Body of pancreas (tissue), 4 donors: ENCODE data around the gene TSPEAR. TPM values are rescaled to one million over a fixed set of nuclear protein-coding genes. Genes with fewer than 3 reads are reported as not detected.

Source experiments
- ATAC-seq: fragments of 150-250 bp; one replicate; pipeline ENCODE4 v1.9.1; 2016
- DNase-seq, 4 donors: peaks; one replicate each; pipeline ENCODE4 v3.0.0-alpha.2; 2019
- H3K27ac ChIP-seq, 4 donors: fragments of 200-600 bp; sonication (generic); 1 replicate in 3 of 4; 2 replicates in 1 of 4; pipeline versions ENCODE4 v1.5.1 to v1.6.1; 2016 to 2019; ENCODE audit warnings: mild to moderate bottlenecking in 1 of 4, mixed read lengths in 1 of 4, moderate library complexity in 1 of 4
- H3K27me3 ChIP-seq, 2 donors: fragments of 200-600 bp; sonication (generic); one replicate each; pipeline ENCODE4 v1.6.0; 2016; ENCODE audit warnings: mild to moderate bottlenecking in 1 of 2
- H3K36me3 ChIP-seq, 2 donors: fragments of 200-600 bp; sonication (generic); replicated peaks in 1 of 2; 2 replicates each; pipeline ENCODE4 v1.5.1; 2016; ENCODE audit warnings: low read depth in 2 of 2; ENCODE audit not compliant: insufficient read depth in 1 of 2
- H3K4me1 ChIP-seq: fragments of 200-600 bp; sonication (generic); one replicate; pipeline ENCODE4 v1.6.0; 2016
- H3K4me3 ChIP-seq, 2 donors: fragments of 200-600 bp; sonication (generic); 1 replicate in 1 of 2; 2 replicates in 1 of 2; pipeline ENCODE4 v1.5.1; 2016 to 2019
- H3K9me3 ChIP-seq, 3 donors: fragments of 200-600 bp; sonication (generic); 1 replicate in 2 of 3; 2 replicates in 1 of 3; pipeline ENCODE4 v1.5.1; 2016
- POLR2A ChIP-seq, 3 donors: fragments of 450-650 bp; IDR thresholded peaks; one replicate each; pipeline ENCODE4 v1.6.1; 2016; ENCODE audit warnings: antibody characterized with exemption in 3 of 3, mild to moderate bottlenecking in 2 of 3
- WGBS, 2 donors: methylation state at CpG; one replicate each; pipeline ENCODE4 v1.1.5; 2017; 5-methylcytosine and 5-hydroxymethylcytosine counted together
- intact Hi-C: fragments of 100-400 bp; cut with DNase I; formaldehyde crosslinking; loops from one replicate; pipeline ENCODE4 v1.15.1; 2023
- total RNA-seq, 2 donors: library from RNA; depleted of rRNA; stranded (reverse); fragments of >200 nt; gene quantifications; one replicate each; pipeline ENCODE4 v1.1.0, GENCODE V29; 2016
- TF ChIP-seq, protein P1 (sequence below), 7 experiments: fragments of 450-650 bp in 4 of 7; fragments of 200-600 bp in 3 of 7; sonication (generic) in 3 of 7; IDR thresholded peaks; one replicate each; pipeline ENCODE4 v1.5.1; 2016 to 2019; ENCODE audit warnings: antibody characterized with exemption in 7 of 7

The TSPEAR gene
- total RNA-seq, 2 donors from 2014 or later, result 0.52 TPM; not detected in 1

- Histone ChIP-seq H3K27me3 (no peaks in the 10 kb centered on the region), H3K4me1 (no peaks in the 10 kb centered on the region), H3K36me3 (no peaks in the 10 kb centered on the region), H3K4me3 (no peak overlapping the region), H3K27ac (no peak overlapping the region), H3K9me3 (no peaks in the 10 kb centered on the region)
- intact Hi-C loops, result no loop called here
- TF ChIP-seq, protein P1, sequence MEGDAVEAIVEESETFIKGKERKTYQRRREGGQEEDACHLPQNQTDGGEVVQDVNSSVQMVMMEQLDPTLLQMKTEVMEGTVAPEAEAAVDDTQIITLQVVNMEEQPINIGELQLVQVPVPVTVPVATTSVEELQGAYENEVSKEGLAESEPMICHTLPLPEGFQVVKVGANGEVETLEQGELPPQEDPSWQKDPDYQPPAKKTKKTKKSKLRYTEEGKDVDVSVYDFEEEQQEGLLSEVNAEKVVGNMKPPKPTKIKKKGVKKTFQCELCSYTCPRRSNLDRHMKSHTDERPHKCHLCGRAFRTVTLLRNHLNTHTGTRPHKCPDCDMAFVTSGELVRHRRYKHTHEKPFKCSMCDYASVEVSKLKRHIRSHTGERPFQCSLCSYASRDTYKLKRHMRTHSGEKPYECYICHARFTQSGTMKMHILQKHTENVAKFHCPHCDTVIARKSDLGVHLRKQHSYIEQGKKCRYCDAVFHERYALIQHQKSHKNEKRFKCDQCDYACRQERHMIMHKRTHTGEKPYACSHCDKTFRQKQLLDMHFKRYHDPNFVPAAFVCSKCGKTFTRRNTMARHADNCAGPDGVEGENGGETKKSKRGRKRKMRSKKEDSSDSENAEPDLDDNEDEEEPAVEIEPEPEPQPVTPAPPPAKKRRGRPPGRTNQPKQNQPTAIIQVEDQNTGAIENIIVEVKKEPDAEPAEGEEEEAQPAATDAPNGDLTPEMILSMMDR (IDR thresholded peaks at IDR 0.05), result no peak
- TF ChIP-seq POLR2A (IDR thresholded peaks at IDR 0.05), result no peak
- WGBS, 2 donors, result 62 to 67% methylated on average over 12 to 27 of the region's 27 CpGs
- ATAC-seq (no peak), DNase-seq (no peak)
Observed at GRCh38 chr21:44568667-44569556, 142.5 kb downstream of the TSPEAR start.

GRCh38 chr21:44568261-44568660 is 143.1 kb downstream of the TSPEAR start:
- no peaks in the 10 kb centered on the region for H3K36me3 ChIP-seq
- DNase-seq (no peak), ATAC-seq (no peak)
- intact Hi-C loops, result no loop called here
- H3K4me3 ChIP-seq, result no peak overlapping the region
- WGBS, 2 donors, result 44 to 75% methylated on average over 2 to 6 of the region's 12 CpGs
- H3K9me3 ChIP-seq, result no peaks in the 10 kb centered on the region
- H3K27ac ChIP-seq, result no peak overlapping the region
- no peaks in the 10 kb centered on the region for H3K4me1 ChIP-seq
- TF ChIP-seq, protein P1 (IDR thresholded peaks at IDR 0.05), result no peak
- no peak for TF ChIP-seq POLR2A (IDR thresholded peaks at IDR 0.05)
- no peaks in the 10 kb centered on the region for H3K27me3 ChIP-seq

GRCh38 chr21:44567481-44568171 is 143.7 kb downstream of the TSPEAR start:
- no peaks in the 10 kb centered on the region for H3K36me3 ChIP-seq
- H3K4me1 ChIP-seq, result no peaks in the 10 kb centered on the region
- ATAC-seq, result no peak
- no peaks in the 10 kb centered on the region for H3K27me3 ChIP-seq
- DNase-seq, result no peak
- H3K9me3 ChIP-seq, result no peaks in the 10 kb centered on the region
- no peak overlapping the region for H3K4me3 ChIP-seq
- intact Hi-C loops, result no loop called here
- no peak for TF ChIP-seq POLR2A (IDR thresholded peaks at IDR 0.05)
- TF ChIP-seq, protein P1 (IDR thresholded peaks at IDR 0.05), result no peak
- H3K27ac ChIP-seq, result no peak overlapping the region
- WGBS, 2 donors, result 76 to 87% methylated on average over 17 to 18 of the region's 18 CpGs

- no peaks in the 10 kb centered on the region for H3K36me3 ChIP-seq
- TF ChIP-seq, protein P1 (IDR thresholded peaks at IDR 0.05), result no peak
- TF ChIP-seq POLR2A (IDR thresholded peaks at IDR 0.05), result no peak
- H3K4me3 ChIP-seq, result no peak overlapping the region
- ATAC-seq (no peak), DNase-seq (no peak)
- WGBS, 2 donors, result 22 to 23% methylated on average over 1 of the region's 1 CpG
- H3K27me3 ChIP-seq, result no peaks in the 10 kb centered on the region
- H3K27ac ChIP-seq, result no peak overlapping the region
- H3K9me3 ChIP-seq, result no peaks in the 10 kb centered on the region
- intact Hi-C loops, result no loop called here
- H3K4me1 ChIP-seq, result no peaks in the 10 kb centered on the region
Observed at GRCh38 chr21:44566403-44566802, 145.0 kb downstream of the TSPEAR start.
